ENCODE results near the gene FLNB. TPM values are rescaled to one million over a fixed set of nuclear protein-coding genes. Genes with fewer than 3 reads are reported as not detected.
"Not testable (repeated sequence)": the region's sequence is repeated elsewhere in the genome, so short reads cannot be mapped to it uniquely, and the experiment has no call there.

FLNB gene
- total RNA-seq, 1 donor from 2014 or later = 303 TPM

DNA sequence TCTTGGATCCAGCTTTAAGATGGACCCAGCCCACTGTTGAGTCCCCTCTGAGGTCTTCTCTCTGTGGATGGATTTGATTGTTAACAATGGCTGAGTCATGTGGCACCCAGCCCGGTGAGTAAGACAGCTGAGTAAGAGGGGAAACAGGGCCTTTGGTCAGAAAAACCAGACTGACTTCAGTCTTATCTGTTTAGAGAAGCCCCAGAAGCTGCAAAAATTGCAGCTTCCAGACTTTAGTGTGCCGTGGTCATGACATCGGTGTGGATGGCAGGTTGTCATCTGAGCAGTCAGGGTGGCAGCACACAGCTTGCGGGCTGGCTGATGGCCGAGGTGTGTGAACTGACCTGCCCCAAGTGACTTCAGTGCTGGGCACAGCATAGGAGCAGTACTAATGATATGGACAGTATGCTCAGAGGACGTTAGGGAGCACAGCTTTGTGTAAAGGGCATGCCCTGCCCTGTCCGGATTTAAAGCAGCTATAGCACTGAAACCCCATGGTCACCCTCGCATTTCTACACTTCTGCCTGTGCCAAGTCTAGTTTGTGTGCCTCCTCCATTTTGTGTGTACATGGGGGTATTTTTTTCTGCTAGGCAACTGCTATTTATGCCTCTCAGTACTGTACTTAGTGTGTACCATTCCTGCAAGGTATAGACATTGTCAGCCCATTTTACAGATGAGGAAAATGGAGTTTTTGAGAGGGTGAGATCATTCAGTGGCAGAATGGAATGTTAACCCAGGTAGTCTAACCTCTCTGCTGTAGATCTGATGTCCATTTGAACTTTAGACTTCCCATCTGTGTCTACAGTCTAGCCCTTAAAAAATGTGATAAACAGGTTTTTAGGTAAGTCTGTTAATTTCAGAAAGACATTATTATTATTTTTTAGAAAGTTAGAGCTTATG is 44.4 kb downstream of the FLNB start:
- DNase-seq (ENCODE audit: low spot score) = peak; percentile 80

DNA sequence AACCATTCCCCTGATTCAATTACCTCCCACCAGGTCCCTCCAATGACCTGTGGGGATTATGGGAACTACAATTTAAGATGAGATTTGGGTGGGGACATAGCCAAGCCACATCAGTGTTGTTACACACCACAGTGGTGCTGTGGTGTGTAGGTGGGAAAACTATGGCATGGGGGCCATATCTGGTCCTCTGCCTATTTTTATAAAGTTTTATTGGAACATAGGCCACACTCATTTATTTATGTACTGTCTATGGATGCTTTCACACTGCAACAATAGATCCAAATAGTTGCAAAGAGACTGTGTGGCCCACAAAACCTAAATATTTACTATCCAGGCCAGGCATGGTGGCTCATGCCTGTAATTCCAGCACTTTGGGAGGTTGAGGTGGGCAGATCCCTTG is 46.4 kb downstream of the FLNB start:
- DNase-seq (ENCODE audit: low spot score) = no peak

DNA sequence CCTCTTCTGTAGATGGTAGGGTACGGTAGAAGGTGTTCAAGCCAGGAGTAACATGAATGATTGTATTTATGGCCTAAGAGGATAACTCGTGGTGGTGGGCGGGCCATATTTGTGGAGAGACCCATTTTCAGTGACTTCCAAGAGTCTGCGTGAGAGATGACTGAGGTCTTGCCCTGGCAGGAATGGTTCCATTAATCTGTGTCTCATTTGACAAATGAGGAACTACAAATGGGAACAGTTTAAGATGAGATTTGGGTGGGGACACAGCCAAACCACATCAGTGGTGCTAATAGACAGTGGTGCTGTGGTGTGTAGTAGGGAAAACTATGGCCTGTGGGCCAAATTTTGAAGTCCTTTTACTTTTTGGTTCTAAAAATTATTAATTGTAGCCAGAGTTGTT is 47.1 kb downstream of the FLNB start:
- no peak for DNase-seq (ENCODE audit: low spot score)

DNA sequence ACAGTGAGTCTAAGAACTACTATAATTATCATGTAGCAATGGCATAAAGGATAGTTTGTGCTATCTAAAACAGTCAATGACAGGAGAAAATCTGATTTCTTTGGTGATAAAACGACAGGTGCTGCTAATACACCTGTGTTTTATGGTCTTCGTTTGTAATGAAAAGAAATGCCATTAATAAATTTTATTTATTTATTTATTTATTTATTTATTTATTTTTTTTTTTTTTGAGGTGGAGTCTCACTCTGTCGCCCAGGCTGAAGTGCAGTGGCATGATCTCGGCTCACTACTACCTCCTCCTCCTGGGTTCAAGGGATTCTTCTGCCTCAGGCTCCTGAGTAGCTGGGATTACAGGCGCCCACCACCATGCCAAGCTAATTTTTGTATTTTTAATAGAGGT is 47.7 kb downstream of the FLNB start:
- not testable (repeated sequence) for DNase-seq (ENCODE audit: low spot score)

DNA sequence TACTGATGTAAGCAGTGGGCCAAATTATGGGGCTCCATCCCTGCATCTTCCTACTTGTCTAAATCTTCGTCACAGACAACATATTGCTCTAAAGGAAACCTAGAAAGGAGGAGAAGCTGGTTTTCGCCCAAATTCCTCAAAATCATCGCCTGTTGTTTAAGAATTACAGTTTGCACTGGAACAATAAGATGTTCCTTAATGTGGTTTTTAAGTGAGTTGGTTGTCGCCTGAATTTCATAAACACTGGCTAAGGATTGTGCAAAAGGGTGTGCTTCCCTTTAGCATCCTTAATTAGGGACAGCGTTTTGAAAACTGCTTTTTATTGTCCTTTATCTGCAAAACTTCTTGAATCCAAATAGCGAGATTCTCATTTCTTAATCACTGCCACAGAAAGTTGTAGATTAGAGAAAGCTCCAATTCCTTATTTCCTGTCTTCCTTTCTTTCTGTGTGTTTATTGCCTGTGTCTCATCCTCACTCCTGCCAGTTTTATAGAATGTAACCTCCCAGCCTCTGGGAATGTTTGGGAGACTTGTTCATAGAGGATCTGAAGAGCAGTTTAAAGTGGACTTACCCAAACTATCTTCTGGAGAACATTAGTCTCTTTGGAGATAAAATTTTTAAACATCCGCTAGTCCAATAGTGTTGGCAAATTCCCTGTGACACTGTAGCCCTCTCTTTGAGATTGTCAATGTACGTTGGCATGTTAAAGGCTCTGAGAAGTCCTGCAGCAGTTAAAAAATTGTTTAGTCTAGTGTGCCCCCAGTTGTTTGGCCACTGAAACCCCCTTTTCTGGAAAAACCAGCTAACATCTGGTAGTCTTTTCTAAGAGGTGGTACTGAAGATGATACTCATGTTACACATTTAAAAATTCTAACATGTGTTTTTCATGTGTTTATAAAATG is 50.4 kb downstream of the FLNB start:
- DNase-seq (ENCODE audit: low spot score) = no peak

DNA sequence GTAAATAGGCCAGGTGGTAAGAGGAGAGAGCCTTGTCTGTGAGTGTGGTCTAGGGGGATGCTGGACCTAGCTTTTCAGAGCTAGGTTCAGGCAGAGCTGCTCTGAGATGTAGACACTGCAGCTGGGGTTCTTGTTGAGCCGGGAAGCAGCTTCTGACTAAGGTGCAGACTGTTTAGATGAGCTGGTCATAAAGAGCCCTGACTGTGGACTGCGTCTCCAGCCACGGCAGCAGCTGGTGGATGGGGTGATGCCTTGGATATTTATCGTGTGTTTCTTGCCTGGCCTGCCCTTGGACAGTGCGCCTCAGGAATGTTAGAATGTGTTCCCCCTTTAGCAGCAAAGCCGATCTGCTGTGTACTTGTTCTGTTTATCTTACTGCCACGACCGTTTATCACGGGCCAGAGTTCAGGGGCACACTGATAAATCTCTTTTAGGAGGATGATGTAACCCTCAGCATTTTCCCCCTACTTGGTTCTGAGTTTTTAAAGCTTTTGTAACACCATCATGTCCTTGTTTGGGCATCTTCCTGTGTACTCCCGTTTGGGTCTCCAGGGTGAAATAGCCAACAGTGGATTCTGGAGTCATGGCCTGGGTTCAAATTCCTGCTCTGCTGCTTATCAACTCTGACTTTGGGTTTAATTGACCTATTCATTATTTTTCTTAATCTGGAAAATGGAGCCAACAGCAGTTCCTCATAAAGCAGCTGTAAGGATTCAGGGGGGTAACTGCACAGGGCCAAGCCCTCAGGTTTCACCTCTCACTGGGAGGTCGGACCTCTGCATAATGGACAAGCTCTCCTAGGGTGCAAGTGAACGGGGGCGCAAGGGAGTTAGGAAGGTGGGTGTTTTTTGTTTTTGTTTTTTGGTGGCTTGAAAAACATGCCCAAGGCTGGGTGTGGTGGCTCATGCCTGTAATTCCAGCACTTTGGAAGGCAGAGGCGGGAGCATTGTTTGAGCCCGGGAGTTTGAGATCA is 51.4 kb downstream of the FLNB start:
- DNase-seq (ENCODE audit: low spot score) = peak; percentile 66

DNA sequence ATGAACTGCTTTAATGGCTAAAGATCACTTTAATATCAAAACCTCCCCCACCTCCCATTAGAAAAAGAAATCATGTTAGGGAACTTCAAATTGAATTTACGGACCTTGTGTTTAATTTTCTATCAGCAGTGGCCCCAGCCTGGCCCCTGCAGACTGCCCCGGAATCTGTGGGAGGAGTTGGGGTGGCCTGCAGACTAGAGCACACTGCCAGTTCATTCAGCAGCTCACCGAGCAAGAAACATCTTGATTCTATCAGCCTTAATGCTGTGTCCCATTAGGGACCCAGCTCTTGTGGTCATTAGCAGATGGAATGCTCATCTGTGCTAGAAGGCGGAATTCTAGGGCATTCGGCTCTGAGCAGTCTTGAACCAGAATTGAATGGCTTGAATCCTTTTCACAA is 54.2 kb downstream of the FLNB start:
- no peak for DNase-seq (ENCODE audit: low spot score)

DNA sequence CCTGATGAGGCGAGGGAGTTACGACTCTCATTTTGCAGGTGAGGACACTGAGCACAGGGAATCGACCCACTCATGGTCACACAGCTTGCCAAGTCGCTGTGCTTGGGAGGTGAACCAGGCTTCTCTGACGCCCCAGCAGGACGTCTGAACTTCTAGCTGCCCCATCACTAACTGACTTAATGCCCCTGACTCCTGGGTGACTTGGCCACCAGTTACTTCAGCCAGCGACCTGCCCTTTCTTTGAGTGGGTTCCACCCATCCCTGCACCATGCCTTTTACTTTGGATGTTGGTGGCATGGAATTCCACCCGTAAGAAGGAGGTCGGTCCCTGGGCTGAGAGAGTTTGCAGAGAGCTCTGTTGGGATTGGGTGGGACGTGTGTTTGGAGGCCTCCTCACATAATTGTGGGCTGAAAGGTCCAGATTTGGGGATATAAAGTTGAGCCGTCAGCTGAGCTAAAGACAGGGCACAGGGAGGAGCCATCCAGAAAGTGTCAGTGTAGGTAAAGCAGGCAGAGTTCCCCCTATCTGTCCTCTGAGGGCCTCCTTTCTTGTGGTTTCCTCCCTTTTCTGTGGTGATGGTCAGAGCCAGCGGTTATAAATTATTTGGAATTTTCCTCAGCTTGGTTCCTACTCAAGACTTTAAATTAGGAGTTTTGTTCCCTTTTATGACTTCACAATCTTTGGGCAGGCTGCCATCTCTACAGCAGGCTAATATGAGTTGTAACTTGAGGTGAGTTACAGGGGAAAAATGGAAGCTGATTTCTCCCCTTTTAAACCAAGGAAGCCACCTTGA is 55.0 kb downstream of the FLNB start:
- no peak for DNase-seq (ENCODE audit: low spot score)

DNA sequence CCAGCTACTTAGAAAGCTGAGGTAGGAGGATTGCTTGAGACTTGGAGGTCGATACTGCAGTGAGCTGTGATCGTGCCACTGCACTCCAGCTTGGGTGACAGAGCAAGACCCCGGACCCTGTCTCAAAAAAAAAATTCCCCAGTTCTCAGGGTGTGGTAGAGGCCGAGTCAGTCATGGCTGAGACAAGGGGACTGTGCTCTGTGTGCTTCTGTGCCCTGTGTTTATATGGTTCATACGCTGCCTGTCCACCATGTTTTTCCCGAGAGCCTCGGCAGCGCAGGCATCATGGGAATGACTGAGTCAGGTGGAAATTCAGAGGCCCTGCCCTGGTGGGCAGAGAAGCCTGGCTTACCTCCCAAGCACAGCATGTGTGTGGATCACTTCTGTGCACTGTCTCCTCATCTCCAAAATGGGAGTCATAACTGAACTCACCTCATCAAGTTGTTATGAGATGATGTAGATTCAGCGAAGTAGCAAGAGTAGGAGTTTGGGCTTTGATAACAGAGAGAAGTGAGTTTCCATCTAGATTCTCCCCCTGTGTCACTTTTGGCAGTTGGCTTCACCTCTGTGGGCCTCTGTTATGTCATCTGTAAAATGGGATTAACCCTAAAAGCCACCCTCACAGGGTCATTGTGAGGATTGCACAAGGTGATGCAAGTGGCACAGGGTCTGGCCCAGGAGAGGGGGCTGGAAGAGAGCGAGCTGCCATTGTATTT is 56.9 kb downstream of the FLNB start:
- no peak for DNase-seq (ENCODE audit: low spot score)

DNA sequence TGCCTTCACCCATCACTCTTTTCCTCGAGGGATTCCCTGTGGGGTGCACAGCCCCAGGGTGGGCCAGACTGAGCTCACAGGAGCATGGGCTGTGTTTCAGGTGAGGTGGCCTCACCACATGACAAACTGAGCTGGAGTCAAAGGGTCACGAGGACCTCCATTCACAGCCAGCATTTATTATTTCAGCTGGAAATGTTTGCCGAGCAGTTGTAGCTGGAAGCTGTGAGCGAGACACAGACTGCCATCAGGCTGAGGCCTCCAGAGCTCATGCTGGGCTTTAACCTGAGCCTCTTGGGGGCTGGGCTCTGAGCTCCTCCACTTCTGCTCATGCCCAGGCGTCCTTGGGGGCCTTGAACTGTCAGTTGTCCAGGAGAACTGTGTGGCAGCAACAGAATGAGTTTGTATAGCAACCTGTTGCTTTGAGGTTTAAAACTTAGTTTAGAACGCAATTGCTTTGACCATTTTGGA is 57.5 kb downstream of the FLNB start:
- no peak for DNase-seq (ENCODE audit: low spot score)

DNA sequence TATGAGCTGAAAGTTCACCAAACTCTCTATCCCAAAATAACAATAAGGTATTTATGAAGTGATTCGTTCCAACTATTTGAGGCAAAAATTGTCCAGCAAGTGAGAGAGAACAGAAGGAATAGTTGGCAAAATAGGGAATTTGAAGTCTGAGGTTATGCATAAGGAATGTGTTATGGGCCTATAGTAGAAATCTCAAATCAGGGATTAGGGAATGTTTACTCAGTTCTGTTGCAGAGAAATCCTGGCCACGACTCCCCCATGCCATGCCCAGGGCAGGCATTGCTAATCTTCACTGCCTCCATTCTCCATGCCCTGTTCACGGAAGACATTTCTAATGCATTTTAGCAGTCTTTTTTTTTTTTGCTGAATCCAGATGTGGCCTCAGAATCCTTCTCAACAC is 58.6 kb downstream of the FLNB start:
- DNase-seq (ENCODE audit: low spot score) = no peak

DNA sequence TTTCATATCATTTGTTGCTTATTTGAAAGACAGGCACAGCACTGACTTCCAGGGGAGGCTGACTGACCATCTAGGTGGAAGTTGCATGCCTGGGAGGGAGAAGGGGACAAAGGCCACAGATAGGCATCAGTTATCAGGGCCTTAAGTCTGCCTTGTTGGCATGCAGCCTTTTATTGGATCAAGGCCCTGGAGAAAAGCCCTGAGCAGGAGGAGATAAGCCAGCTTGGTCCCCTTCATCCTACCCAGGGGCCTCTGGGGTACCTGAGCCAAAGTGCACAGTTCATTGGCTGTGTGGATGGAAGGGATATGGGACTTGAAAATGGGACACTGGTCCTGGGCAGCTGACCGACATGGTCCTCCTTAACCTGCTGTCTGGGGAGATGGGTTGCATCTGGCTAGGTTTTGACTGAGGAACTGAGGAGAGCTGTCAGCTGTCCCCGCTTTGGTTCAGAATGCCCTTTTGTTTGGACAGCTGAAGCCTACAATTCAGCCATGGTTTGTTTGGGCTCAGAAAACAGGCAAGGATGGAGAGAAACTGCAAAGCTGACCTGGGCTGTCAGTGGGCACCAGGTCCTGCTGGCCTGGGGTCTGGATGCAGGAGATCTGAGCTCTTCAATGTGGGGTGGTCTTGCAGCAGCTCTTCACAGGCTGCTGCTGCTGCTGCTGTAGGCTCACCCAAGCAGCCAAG is 60.0 kb downstream of the FLNB start:
- no peak for DNase-seq (ENCODE audit: low spot score)

DNA sequence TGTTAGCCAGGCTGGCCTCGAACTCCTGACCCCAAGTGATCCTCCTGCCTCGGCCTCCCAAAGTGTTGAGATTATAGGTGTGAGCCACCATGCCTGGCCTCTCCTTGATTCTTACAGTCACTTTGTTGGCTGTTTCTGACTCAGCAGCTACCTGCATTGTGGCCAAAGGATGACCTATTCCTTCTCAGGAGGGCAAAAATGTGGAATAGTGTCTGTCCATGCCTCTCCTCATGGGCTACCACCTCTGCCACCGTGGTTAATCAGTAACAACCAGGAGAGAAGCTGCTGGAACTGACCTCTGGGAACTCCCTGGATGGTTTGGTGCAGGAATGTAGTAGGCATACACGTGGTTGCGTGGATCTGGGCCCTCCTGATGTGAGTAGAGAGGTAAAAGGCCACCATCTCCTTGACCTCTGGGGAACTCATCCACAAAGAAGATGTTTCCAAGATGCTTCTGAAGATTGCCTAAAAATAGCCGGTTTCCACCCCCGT is 63.3 kb downstream of the FLNB start:
- no peak for DNase-seq (ENCODE audit: low spot score)

DNA sequence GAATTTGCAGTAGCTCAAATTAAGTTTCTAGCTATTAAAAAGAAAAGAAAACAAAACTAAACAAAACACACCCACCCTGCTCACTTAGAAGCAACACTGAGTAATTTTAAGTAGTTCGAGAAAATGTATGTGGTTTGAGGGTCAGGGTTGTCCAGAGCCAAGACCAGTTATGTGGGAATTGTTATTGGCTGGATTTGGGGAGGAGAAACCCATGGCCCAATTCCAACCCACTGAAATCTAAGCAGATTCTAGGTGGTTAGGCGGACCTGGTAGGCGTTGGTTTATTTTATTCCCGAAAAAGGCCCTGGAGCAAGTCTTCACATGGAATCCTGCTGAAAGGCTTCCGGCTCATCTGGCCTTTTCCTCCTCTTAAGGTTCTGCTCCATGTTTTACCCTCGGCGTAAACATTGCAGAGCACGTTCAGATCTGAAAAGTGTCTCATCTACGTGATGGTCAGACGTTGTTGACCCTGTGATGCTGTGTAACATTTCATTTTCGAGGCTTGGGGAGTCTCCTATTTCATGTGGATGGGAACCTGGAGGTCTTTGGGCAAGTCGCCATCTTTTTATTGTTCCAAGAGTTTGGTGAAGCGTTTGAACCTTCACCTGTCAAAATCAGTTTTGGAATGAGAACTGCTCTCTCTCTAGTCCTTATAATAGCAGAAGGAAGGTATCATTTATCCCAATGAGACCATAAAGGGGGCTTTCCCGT is 64.0 kb downstream of the FLNB start:
- DNase-seq (ENCODE audit: low spot score) = no peak

DNA sequence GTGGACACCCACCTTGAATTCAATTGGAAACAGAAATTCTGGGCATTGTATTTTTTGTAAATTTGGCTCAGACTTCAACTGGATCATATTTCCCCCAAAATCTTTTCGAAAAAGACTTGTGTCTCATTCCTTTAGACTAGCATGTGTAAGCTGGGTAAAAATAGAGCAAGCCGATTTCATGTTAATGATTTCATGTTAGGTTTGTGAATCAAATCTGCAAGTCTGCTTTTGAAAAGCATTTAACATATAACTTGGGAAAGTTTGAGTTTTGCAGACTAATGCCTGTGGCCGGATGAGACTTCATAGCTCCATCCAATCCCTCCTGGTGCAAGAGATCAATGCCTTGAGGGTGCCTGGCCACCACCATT is 64.5 kb downstream of the FLNB start:
- no peak for DNase-seq (ENCODE audit: low spot score)

DNA sequence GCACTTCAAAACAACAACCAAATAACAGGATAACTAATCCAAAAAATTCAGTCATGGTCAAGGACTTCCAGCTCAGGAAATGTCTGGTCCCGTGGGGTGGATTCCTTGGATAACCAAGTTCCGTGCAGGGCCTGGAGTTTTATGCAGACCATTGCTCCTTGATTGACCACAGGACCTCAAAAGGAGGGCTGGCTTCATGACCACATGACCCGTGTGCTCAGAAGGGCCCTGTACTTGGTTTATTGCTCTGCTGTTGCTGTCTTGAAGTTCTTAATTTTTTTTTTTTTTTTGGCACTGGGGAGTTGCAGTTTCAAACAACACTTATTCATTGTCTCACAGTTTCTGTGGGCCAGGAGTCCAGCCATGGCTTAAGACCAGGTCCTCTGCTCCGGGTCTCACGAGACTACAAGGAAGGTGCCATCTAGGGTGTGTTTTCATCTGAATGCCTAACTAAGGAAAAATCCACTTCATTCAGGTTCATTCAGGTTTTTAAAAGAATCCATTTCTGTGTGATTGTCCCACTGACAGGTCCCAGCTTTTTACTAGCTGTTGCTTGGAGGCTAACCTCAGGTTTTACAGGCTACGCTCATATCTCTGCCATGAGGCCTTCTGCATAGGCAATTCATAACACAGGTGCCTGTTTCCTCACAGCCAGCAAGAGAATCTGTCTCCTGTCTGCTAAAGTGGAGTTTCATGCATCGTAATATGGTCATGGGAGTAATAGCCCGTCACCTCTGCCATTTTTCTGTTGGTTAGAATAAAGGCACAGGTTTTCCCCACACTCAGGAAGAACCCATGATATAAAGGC is 65.3 kb downstream of the FLNB start:
- DNase-seq (ENCODE audit: low spot score) = no peak

DNA sequence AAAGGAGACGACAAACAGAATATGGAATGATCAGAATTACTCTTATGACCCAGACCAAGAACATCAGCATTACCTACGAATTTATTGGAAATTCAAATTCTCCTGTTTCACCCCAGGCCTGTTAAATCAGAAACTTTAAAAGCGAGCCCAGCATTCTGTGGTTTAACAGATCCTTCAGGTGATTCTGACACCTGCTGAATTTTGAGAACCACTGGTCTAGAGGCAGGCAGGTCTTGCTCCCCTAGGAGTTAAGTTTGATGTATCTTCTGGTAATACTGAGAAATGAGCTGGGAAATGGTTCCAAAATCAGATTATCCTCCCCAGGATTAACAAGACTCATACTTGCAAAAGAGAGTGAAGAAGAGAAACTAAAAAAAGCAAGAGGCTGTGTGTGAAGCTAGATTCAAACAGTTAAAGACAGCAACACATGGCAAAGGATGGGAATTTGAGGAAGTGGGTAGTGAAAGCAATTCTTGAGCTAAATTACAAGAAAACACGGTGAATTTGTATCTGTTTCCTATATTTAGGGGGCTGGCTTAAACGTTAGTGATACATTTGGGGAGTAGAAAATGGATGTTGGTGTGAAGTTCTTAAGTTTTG is 66.0 kb downstream of the FLNB start:
- no peak for DNase-seq (ENCODE audit: low spot score)

All from ureter (tissue), 1 donor.